Stimulated activated CD8-positive, alpha-beta memory T cell treated with anti-CD3 and anti-CD28 coated beads, Interleukin-15, amount 100 ng/mL, for 48 hours (primary cell): ENCODE data around the gene RASL12.
"Not testable (repeated sequence)": the region's sequence is repeated elsewhere in the genome, so short reads cannot be mapped to it uniquely, and the experiment has no call there.

ENCODE experiments used
- DNase-seq, 2 donors: peaks; one replicate each; pipeline ENCODE4 v3.0.0-alpha.2; 2020; ENCODE audit warnings: low read depth in 2 of 2

RASL12 gene

DNA sequence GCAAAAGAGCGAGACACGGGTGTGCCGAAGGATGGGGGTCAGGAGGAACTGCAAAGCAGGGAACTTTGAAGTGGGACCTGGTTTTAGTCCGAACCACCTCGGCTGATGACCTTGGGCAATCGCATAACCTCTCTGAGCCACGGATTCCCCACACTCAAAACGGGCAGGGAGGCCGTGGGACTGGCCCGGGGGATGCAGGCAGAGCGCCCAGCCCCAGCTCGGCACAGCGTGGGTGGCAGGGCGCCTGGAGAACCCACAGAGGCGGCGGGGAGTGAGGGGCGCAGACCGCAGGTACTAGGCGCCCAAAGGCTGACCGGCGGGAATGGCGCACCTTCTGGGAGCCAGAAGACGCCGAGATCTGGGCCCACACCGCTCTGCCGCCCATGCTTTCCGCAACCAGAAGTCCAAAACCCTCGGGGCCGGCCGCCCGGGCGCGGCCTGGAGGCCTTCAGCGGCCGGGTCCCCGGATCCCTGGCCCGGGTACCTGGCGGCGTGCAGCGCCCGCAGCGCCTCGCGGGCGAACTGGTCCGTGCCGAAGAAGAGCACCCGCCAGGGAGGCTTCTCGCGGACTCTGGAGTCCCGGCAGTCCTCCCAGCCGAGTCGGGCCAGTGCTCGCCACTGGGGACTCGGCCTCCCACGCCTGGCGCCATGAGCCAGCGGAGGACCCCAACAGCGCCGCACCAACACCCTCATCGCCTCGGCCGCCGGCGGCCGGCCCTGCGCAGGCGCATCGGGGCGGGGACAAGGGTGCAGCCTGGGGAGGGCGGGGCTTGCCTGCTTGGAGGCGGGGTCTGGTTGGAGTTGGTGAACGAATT, 38.7 kb downstream of the RASL12 start, which contains the start of gene MTFMT:
TSS of gene MTFMT (minus strand) at position 719 of the 815 bp plus-strand sequence. CDS start at position 693, 26 bp downstream.
- DNase-seq: peak; percentile 89 to 90

DNA sequence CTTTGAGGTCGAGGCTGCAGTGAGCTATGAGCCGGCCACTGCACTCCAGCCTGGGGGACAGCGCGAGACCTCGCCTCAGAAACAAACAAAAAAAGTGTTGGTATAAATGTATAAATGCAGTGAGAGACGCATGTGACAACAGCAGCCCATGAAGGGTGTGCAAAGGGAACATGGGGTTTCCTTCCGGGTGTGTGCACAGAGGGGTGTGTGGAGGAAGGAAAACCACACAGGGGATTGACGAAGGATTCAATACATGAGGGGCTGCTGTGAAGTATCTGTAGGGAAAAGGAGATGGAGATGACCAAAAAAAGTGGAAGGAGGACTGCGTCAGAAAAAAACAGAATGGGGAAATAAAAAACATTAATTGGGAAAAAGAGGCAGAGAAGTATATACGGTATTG, 39.5 kb downstream of the RASL12 start:
- DNase-seq: no peak

DNA sequence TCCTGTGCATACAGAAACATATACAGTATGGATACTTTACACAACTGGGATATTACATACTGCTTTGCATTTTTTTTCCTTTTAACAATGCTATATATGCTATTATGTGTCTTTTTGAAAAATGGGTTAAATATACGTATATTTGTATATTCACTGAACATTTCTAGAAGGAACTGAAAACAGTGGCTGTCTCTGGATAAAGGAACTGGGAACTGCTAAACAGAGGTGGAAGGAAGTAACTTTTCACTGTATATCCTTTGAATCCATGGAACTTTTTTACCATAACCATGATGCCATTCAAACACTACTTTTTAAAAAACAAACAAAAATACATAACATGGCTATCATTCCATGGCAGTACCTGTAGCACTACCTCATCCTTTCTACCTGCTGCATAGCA, 40.2 kb downstream of the RASL12 start:
- no peak for DNase-seq

GRCh38 chr15:65026756-65027155, 41.0 kb downstream of the RASL12 start:
- no peak for DNase-seq

GRCh38 chr15:65021488-65021887, 46.3 kb downstream of the RASL12 start:
- DNase-seq: no peak

- DNase-seq: no peak
Observed at GRCh38 chr15:65020419-65020818, 47.4 kb downstream of the RASL12 start.

GRCh38 chr15:65011198-65011597, 56.6 kb downstream of the RASL12 start:
- not testable (repeated sequence) for DNase-seq

DNA sequence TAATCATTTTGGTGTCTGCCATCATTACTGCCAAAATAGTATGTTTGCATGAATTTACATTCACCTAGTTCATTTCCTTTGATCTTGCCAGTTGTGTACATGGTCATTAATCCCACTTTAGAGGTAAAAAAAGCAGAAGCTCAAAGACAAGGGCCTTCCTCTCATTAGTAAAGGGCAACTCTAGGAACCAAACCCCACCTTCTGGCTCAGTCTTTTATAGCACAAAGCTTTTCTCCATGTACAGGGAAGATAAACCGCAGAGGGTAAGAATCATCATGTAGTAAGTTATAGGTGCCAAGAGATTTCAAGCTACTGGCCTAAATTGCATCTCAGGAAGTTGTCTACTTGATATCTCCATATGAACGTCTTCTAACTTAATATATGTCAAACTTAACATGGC, 58.8 kb downstream of the RASL12 start:
- DNase-seq: no peak

- no peak for DNase-seq
Observed at GRCh38 chr15:65006876-65007275, 60.9 kb downstream of the RASL12 start.

DNA sequence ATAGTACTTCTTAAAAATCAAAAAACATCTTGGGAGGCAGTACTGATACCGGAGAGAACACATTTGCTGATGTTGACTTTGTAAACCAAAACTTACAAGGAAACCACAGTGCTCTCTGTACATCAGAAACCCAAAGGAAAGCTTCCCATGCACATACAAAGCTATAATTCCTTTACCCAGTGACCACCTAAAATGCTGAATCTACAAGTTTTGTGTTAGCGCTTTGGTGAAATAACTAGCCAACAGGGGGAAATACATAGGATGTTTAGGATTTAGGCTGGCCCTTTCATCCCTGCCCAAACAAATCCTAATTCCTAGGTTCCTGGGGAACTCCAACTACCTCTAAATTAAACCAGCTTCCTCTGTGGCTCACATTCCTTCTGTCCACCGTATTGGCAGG, 62.8 kb downstream of the RASL12 start:
- no peak for DNase-seq
